Astrocyte (in vitro differentiated cells and primary cell): ENCODE results near the gene SLC10A1. TPM values are rescaled to one million over a fixed set of nuclear protein-coding genes. Genes with fewer than 3 reads are reported as not detected.

Experiments
- DNase-seq: peaks from one replicate; pipeline ENCODE4 v3.0.0-alpha.2; 2010; ENCODE audit warnings: low read depth
- FAIRE-seq: peaks from 2 replicates; lab custom pipeline; 2011; peaks lifted over from hg19 to GRCh38; lab: Jason Lieb, UNC
- H2AFZ ChIP-seq: 2 replicates; pipeline ENCODE4 v1.6.0; 2012; ENCODE audit warnings: low read depth, low read length, inconsistent platforms
- H3K27ac ChIP-seq: 2 replicates; pipeline ENCODE4 v1.5.1; 2011; ENCODE audit warnings: low read depth, low read length, inconsistent platforms
- H3K27me3 ChIP-seq: 2 replicates; pipeline ENCODE4 v1.6.0; 2011; ENCODE audit warnings: low read length, inconsistent platforms; ENCODE audit not compliant: insufficient read depth
- H3K36me3 ChIP-seq: 2 replicates; pipeline ENCODE4 v1.5.1; 2011; ENCODE audit warnings: low read length, inconsistent platforms; ENCODE audit not compliant: insufficient read depth
- H3K4me1 ChIP-seq: 2 replicates; pipeline ENCODE4 v1.5.1; 2011; ENCODE audit warnings: low read length, inconsistent platforms; ENCODE audit not compliant: insufficient read depth
- H3K4me2 ChIP-seq: 2 replicates; pipeline ENCODE4 v1.6.0; 2012; ENCODE audit warnings: low read length, inconsistent platforms
- H3K4me3 ChIP-seq: 2 replicates; pipeline ENCODE4 v1.5.1; 2011; ENCODE audit warnings: low read depth, mild to moderate bottlenecking, low read length, inconsistent platforms; ENCODE audit not compliant: insufficient read depth
- H3K79me2 ChIP-seq: 2 replicates; pipeline ENCODE4 v1.6.0; 2012; ENCODE audit warnings: mild to moderate bottlenecking, low read length, inconsistent platforms; ENCODE audit not compliant: insufficient read depth
- H3K9ac ChIP-seq: 2 replicates; pipeline ENCODE4 v1.6.0; 2012; ENCODE audit warnings: mild to moderate bottlenecking, low read length, inconsistent platforms
- H3K9me3 ChIP-seq: 2 replicates; pipeline ENCODE4 v1.5.1; 2012; ENCODE audit warnings: low read depth, mild to moderate bottlenecking, low read length, inconsistent platforms; ENCODE audit not compliant: insufficient read depth
- H4K20me1 ChIP-seq: 2 replicates; pipeline ENCODE4 v1.6.0; 2012; ENCODE audit warnings: low read length, inconsistent platforms; ENCODE audit not compliant: insufficient read depth
- H3K27ac Mint-ChIP-seq: one replicate; pipeline ENCODE4 v1.8.0; 2021; ENCODE audit warnings: mild to moderate bottlenecking, mixed read lengths; ENCODE audit not compliant: unreplicated experiment
- H3K27me3 Mint-ChIP-seq: one replicate; pipeline ENCODE4 v1.8.0; 2021; ENCODE audit warnings: low read depth, mixed read lengths; ENCODE audit not compliant: unreplicated experiment
- H3K36me3 Mint-ChIP-seq: one replicate; pipeline ENCODE4 v1.8.0; 2021; ENCODE audit warnings: low read depth, mixed read lengths; ENCODE audit not compliant: unreplicated experiment
- H3K4me1 Mint-ChIP-seq: one replicate; pipeline ENCODE4 v1.8.0; 2021; ENCODE audit warnings: low read depth, mixed read lengths; ENCODE audit not compliant: unreplicated experiment
- H3K4me3 Mint-ChIP-seq: one replicate; pipeline ENCODE4 v1.8.0; 2021; ENCODE audit warnings: mild to moderate bottlenecking, moderate library complexity, mixed read lengths; ENCODE audit not compliant: unreplicated experiment
- H3K9me3 Mint-ChIP-seq: one replicate; pipeline ENCODE4 v1.8.0; 2021; ENCODE audit warnings: mild to moderate bottlenecking, mixed read lengths; ENCODE audit not compliant: unreplicated experiment
- EZH2 ChIP-seq: IDR thresholded peaks from 2 replicates; pipeline ENCODE4 v1.6.1; 2012; ENCODE audit warnings: mild to moderate bottlenecking, low read length, inconsistent platforms; ENCODE audit not compliant: insufficient read depth
- total RNA-seq: library from RNA; stranded (reverse); gene quantifications from 2 replicates; pipeline ENCODE4 v1.2.1, GENCODE V29; 2021
- TF ChIP-seq, protein P1 (sequence below): IDR thresholded peaks from 2 replicates; pipeline ENCODE4 v1.5.1; 2011; ENCODE audit warnings: low read depth, mild to moderate bottlenecking, inconsistent platforms, low read length, moderate library complexity; ENCODE audit not compliant: insufficient read depth

SLC10A1 gene
- total RNA-seq, 1 donor from 2014 or later = not detected

DNA sequence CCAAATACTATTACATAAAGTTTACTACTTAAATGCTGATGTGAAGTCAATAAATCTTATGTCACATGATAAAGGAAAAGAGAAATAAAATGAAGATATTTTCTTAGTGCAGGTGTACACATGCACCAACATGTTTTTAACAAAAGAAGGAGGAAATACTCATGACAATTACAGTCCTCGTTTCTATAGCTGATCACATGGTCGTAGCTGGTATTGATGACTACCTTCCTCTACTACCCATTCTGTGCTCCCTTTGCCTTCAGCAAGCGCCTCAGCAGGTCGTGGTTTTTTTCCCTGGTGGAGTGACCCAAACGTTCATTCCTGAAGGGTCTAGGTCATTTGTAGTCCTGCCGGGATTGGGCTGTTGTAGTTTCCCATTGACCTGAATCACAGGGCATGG is 25.4 kb upstream of the SLC10A1 start:
- Histone ChIP-seq H3K36me3 (no peaks in the 10 kb centered on the region), H3K4me3 (no peak overlapping the region), H3K4me2 (no peak overlapping the region), H3K27me3 (no peaks in the 10 kb centered on the region), H3K9ac (no peak overlapping the region), H2AFZ (no peak overlapping the region), H3K9me3 (no peaks in the 10 kb centered on the region), H3K4me1 (no peaks in the 10 kb centered on the region), H3K27ac (no peak overlapping the region), H4K20me1 (no peaks in the 10 kb centered on the region), H3K79me2 (no peaks in the 10 kb centered on the region)
- Mint-ChIP-seq H3K27me3 (peaks cover 9% of the 10 kb centered on the region), H3K9me3 (peaks cover 12% of the 10 kb centered on the region), H3K36me3 (no peaks in the 10 kb centered on the region), H3K4me3 (no peak overlapping the region), H3K4me1 (no peaks in the 10 kb centered on the region), H3K27ac (no peak overlapping the region)
- no peak for DNase-seq
- FAIRE-seq = no peak
- TF ChIP-seq, protein P1, sequence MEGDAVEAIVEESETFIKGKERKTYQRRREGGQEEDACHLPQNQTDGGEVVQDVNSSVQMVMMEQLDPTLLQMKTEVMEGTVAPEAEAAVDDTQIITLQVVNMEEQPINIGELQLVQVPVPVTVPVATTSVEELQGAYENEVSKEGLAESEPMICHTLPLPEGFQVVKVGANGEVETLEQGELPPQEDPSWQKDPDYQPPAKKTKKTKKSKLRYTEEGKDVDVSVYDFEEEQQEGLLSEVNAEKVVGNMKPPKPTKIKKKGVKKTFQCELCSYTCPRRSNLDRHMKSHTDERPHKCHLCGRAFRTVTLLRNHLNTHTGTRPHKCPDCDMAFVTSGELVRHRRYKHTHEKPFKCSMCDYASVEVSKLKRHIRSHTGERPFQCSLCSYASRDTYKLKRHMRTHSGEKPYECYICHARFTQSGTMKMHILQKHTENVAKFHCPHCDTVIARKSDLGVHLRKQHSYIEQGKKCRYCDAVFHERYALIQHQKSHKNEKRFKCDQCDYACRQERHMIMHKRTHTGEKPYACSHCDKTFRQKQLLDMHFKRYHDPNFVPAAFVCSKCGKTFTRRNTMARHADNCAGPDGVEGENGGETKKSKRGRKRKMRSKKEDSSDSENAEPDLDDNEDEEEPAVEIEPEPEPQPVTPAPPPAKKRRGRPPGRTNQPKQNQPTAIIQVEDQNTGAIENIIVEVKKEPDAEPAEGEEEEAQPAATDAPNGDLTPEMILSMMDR = no peak
- TF ChIP-seq EZH2 = no peak

DNA sequence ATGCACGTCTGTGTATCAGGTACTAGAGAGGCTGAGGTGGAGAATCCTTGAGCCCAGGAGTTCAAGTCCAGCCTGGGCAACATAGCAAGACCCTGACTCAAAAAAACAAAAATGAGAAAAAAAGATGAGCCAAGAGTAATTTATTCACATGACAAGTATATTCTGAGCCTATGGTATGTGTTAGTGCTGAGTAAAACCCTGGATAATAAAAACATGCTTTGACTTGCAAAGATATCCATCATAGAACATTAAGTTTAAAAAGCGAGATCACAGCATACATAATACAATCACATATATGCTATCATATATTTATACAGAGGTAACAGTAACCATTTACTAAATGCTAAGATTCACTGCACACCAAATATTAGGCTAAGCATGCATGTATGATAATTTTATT is 23.9 kb upstream of the SLC10A1 start:
- H3K4me3 Mint-ChIP-seq = no peak overlapping the region
- H3K9ac ChIP-seq = no peak overlapping the region
- H3K27ac Mint-ChIP-seq = no peak overlapping the region
- no peaks in the 10 kb centered on the region for H3K36me3 ChIP-seq
- DNase-seq (no peak), FAIRE-seq (no peak)
- H3K4me2 ChIP-seq = no peak overlapping the region
- no peak for TF ChIP-seq EZH2
- TF ChIP-seq, protein P1 = no peak
- H3K36me3 Mint-ChIP-seq = no peaks in the 10 kb centered on the region
- H4K20me1 ChIP-seq = no peaks in the 10 kb centered on the region
- H2AFZ ChIP-seq = no peak overlapping the region
- H3K4me1 Mint-ChIP-seq = no peaks in the 10 kb centered on the region
- H3K9me3 ChIP-seq = no peaks in the 10 kb centered on the region
- H3K9me3 Mint-ChIP-seq = peaks cover 10% of the 10 kb centered on the region
- peaks cover 4% of the 10 kb centered on the region for H3K27me3 ChIP-seq
- peaks cover 9% of the 10 kb centered on the region for H3K27me3 Mint-ChIP-seq
- no peaks in the 10 kb centered on the region for H3K4me1 ChIP-seq
- no peak overlapping the region for H3K27ac ChIP-seq
- no peaks in the 10 kb centered on the region for H3K79me2 ChIP-seq
- H3K4me3 ChIP-seq = no peak overlapping the region

DNA sequence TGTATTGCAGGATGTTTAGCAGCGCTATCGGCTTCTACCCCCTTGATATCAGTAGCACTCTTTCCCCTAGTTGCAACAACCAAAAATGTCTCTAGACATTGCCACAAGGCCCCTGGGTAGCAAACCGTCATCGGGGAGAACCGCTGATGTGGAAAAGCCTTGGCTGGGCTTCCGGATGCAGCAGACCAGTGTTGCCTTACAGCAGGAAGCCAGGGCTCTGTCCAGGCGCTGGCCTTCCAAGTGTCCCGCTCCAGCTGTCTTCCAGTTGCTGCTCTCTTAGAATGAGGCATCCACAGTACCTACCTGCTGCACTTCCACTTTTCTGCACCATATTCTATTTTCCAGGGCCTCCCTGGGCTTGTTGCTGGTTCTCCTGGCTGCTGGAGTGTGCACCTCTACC is 22.6 kb upstream of the SLC10A1 start:
- no peak overlapping the region for H3K4me2 ChIP-seq
- no peak overlapping the region for H3K4me3 Mint-ChIP-seq
- peaks cover 4% of the 10 kb centered on the region for H3K27me3 ChIP-seq
- H3K27me3 Mint-ChIP-seq = peaks cover 9% of the 10 kb centered on the region
- no peak overlapping the region for H3K27ac Mint-ChIP-seq
- no peaks in the 10 kb centered on the region for H3K36me3 ChIP-seq
- no peaks in the 10 kb centered on the region for H3K4me1 ChIP-seq
- no peak for TF ChIP-seq EZH2
- TF ChIP-seq, protein P1 = no peak
- no peaks in the 10 kb centered on the region for H3K9me3 ChIP-seq
- H3K27ac ChIP-seq = no peak overlapping the region
- peaks cover 6% of the 10 kb centered on the region for H3K9me3 Mint-ChIP-seq
- H3K4me3 ChIP-seq = no peak overlapping the region
- FAIRE-seq (no peak), DNase-seq (no peak)
- no peak overlapping the region for H3K9ac ChIP-seq
- no peaks in the 10 kb centered on the region for H3K36me3 Mint-ChIP-seq
- H3K4me1 Mint-ChIP-seq = no peaks in the 10 kb centered on the region
- no peaks in the 10 kb centered on the region for H4K20me1 ChIP-seq
- H3K79me2 ChIP-seq = no peaks in the 10 kb centered on the region
- no peak overlapping the region for H2AFZ ChIP-seq
